ENCODE results near the gene FOXP2.
A peak's percentile ranks its signal among the peaks of the same experiment; 100 is the strongest.

Gene FOXP2

DNA sequence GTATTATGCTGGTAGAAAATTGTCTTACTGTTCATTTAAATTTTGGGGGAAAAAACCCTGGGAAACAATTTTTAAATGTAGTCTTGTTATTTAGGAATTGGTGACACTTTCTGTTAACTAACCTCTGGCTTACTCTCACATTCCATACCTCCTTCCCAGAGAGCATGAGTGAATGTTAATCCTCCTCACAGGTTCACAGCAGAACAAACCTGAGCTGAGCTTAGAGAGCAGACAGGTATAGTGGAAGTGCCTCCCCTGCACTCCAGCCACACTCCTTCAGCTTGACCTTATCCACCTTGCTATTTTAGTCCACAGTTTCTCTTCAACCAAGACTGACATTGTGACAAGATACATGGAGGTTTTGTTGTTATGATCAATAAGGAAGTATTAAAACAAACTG is 235.9 kb downstream of the FOXP2 start (continued):
- no peak for TF ChIP-seq ZSCAN23 (tag by site-specific recombination; IDR thresholded peaks at IDR 0.05)

DNA sequence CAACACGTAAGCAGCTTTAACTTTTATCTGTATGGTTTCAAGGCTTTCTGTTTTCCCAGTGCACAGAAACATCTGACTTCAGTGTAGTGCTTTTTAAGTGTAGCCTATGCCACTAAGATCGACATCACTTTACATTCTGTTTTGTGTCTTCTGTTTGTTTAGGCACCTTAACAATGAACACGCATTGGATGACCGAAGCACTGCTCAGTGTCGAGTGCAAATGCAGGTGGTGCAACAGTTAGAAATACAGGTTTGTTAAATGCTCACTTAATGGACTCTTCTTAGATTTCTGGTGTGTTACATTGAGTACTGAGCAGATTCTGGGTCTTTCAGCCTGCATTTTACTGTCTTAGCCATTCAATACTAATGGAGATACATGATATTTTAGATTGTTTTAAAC is 237.4 kb downstream of the FOXP2 start:
- Histone ChIP-seq H3K9me3 (ENCODE audit: control insufficient read depth, insufficient read depth, low read depth, low read length) (no peaks in the 10 kb centered on the region), H3K36me3 (ENCODE audit: control insufficient read depth in 2 of 2, insufficient read depth in 1 of 2, low read length in 2 of 2) (no peaks in the 10 kb centered on the region), H3K4me3 (ENCODE audit: low read depth, low read length) (no peak overlapping the region), H3K4me1 (ENCODE audit: control insufficient read depth, insufficient read depth, low read length) (peaks cover 31% of the 10 kb centered on the region), H3K27ac (ENCODE audit: extremely low read depth, low read depth, low read length) (no peak overlapping the region)
- ChIA-PET CTCF (interaction anchor here (1.1 kb wide), 1 partner anchor 11 kb away, joined by 3 read pairs; no protein-coding TSS in a partner anchor), POLR2A (no interaction called here)
- no peak for TF ChIP-seq ZNF843 (tag by site-specific recombination; IDR thresholded peaks at IDR 0.05)
- no peak for TF ChIP-seq ZNF292 (tag by site-specific recombination; IDR thresholded peaks at IDR 0.05; ENCODE audit: borderline replicate concordance, low read depth)
- TF ChIP-seq, protein P1, sequence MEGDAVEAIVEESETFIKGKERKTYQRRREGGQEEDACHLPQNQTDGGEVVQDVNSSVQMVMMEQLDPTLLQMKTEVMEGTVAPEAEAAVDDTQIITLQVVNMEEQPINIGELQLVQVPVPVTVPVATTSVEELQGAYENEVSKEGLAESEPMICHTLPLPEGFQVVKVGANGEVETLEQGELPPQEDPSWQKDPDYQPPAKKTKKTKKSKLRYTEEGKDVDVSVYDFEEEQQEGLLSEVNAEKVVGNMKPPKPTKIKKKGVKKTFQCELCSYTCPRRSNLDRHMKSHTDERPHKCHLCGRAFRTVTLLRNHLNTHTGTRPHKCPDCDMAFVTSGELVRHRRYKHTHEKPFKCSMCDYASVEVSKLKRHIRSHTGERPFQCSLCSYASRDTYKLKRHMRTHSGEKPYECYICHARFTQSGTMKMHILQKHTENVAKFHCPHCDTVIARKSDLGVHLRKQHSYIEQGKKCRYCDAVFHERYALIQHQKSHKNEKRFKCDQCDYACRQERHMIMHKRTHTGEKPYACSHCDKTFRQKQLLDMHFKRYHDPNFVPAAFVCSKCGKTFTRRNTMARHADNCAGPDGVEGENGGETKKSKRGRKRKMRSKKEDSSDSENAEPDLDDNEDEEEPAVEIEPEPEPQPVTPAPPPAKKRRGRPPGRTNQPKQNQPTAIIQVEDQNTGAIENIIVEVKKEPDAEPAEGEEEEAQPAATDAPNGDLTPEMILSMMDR (tag by site-specific recombination; IDR thresholded peaks at IDR 0.05), result no peak
- TF ChIP-seq, protein P2, sequence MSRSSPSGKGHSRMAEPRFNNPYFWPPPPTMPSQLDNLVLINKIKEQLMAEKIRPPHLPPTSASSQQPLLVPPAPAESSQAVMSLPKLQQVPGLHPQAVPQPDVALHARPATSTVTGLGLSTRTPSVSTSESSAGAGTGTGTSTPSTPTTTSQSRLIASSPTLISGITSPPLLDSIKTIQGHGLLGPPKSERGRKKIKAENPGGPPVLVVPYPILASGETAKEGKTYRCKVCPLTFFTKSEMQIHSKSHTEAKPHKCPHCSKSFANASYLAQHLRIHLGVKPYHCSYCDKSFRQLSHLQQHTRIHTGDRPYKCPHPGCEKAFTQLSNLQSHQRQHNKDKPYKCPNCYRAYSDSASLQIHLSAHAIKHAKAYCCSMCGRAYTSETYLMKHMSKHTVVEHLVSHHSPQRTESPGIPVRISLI (tag by site-specific recombination; IDR thresholded peaks at IDR 0.05), result no peak
- no peak for TF ChIP-seq ZNF677 (tag by site-specific recombination; IDR thresholded peaks at IDR 0.05)
- TF ChIP-seq ZSCAN23 (tag by site-specific recombination; IDR thresholded peaks at IDR 0.05), result no peak
- no peak for TF ChIP-seq ZNF214 (tag by site-specific recombination; IDR thresholded peaks at IDR 0.05; ENCODE audit: borderline replicate concordance)
- TF ChIP-seq, protein P3, sequence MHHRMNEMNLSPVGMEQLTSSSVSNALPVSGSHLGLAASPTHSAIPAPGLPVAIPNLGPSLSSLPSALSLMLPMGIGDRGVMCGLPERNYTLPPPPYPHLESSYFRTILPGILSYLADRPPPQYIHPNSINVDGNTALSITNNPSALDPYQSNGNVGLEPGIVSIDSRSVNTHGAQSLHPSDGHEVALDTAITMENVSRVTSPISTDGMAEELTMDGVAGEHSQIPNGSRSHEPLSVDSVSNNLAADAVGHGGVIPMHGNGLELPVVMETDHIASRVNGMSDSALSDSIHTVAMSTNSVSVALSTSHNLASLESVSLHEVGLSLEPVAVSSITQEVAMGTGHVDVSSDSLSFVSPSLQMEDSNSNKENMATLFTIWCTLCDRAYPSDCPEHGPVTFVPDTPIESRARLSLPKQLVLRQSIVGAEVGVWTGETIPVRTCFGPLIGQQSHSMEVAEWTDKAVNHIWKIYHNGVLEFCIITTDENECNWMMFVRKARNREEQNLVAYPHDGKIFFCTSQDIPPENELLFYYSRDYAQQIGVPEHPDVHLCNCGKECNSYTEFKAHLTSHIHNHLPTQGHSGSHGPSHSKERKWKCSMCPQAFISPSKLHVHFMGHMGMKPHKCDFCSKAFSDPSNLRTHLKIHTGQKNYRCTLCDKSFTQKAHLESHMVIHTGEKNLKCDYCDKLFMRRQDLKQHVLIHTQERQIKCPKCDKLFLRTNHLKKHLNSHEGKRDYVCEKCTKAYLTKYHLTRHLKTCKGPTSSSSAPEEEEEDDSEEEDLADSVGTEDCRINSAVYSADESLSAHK (tag by site-specific recombination; IDR thresholded peaks at IDR 0.05), result peak; percentile 38; the same call in 1 of the 2 replicates
- TF ChIP-seq ZNF48 (tag by site-specific recombination; IDR thresholded peaks at IDR 0.05), result no peak
- TF ChIP-seq ZNF791 (tag by site-specific recombination; IDR thresholded peaks at IDR 0.05), result no peak
- TF ChIP-seq, protein P4, sequence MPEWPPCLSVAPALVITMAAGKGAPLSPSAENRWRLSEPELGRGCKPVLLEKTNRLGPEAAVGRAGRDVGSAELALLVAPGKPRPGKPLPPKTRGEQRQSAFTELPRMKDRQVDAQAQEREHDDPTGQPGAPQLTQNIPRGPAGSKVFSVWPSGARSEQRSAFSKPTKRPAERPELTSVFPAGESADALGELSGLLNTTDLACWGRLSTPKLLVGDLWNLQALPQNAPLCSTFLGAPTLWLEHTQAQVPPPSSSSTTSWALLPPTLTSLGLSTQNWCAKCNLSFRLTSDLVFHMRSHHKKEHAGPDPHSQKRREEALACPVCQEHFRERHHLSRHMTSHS (tag by site-specific recombination; IDR thresholded peaks at IDR 0.05), result no peak
- no peak for TF ChIP-seq ZNF157 (tag by site-specific recombination; IDR thresholded peaks at IDR 0.05)
- TF ChIP-seq ZNF510 (tag by site-specific recombination; IDR thresholded peaks at IDR 0.05; ENCODE audit: insufficient replicate concordance), result no peak
- TF ChIP-seq GLIS1 (tag by site-specific recombination; IDR thresholded peaks at IDR 0.05), result no peak
- no peak for TF ChIP-seq ZNF423 (tag by site-specific recombination; IDR thresholded peaks at IDR 0.05)
- TF ChIP-seq KLF8 (tag by site-specific recombination; IDR thresholded peaks at IDR 0.05), result no peak
- TF ChIP-seq, protein P5, sequence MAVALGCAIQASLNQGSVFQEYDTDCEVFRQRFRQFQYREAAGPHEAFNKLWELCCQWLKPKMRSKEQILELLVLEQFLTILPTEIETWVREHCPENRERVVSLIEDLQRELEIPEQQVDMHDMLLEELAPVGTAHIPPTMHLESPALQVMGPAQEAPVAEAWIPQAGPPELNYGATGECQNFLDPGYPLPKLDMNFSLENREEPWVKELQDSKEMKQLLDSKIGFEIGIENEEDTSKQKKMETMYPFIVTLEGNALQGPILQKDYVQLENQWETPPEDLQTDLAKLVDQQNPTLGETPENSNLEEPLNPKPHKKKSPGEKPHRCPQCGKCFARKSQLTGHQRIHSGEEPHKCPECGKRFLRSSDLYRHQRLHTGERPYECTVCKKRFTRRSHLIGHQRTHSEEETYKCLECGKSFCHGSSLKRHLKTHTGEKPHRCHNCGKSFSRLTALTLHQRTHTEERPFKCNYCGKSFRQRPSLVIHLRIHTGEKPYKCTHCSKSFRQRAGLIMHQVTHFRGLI (tag by site-specific recombination; IDR thresholded peaks at IDR 0.05), result no peak
- peak; percentile 93 for TF ChIP-seq SCRT2 (tag by site-specific recombination; IDR thresholded peaks at IDR 0.05)
- no peak for TF ChIP-seq ZNF2 (tag by site-specific recombination; IDR thresholded peaks at IDR 0.05)
- TF ChIP-seq, protein P6, sequence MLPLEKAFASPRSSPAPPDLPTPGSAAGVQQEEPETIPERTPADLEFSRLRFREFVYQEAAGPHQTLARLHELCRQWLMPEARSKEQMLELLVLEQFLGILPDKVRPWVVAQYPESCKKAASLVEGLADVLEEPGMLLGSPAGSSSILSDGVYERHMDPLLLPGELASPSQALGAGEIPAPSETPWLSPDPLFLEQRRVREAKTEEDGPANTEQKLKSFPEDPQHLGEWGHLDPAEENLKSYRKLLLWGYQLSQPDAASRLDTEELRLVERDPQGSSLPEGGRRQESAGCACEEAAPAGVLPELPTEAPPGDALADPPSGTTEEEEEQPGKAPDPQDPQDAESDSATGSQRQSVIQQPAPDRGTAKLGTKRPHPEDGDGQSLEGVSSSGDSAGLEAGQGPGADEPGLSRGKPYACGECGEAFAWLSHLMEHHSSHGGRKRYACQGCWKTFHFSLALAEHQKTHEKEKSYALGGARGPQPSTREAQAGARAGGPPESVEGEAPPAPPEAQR (tag by site-specific recombination; IDR thresholded peaks at IDR 0.05), result no peak
- no peak for TF ChIP-seq ZNF501 (tag by site-specific recombination; IDR thresholded peaks at IDR 0.05)
- TF ChIP-seq GLIS2 (tag by site-specific recombination; IDR thresholded peaks at IDR 0.05), result no peak
- TF ChIP-seq, protein P7, sequence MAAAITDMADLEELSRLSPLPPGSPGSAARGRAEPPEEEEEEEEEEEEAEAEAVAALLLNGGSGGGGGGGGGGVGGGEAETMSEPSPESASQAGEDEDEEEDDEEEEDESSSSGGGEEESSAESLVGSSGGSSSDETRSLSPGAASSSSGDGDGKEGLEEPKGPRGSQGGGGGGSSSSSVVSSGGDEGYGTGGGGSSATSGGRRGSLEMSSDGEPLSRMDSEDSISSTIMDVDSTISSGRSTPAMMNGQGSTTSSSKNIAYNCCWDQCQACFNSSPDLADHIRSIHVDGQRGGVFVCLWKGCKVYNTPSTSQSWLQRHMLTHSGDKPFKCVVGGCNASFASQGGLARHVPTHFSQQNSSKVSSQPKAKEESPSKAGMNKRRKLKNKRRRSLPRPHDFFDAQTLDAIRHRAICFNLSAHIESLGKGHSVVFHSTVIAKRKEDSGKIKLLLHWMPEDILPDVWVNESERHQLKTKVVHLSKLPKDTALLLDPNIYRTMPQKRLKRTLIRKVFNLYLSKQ (tag by site-specific recombination; IDR thresholded peaks at IDR 0.05; ENCODE audit: borderline replicate concordance), result no peak
- peak; percentile 81; the same call in 1 of the 2 replicates for TF ChIP-seq FEZF1 (tag by site-specific recombination; IDR thresholded peaks at IDR 0.05)

Data from HEK293 (cell line).